ENCODE data around the gene FTO. TPM values are rescaled to one million over a fixed set of nuclear protein-coding genes. Genes with fewer than 3 reads are reported as not detected.

FTO gene
- total RNA-seq, 1 donor from 2014 or later = 110 TPM

DNA sequence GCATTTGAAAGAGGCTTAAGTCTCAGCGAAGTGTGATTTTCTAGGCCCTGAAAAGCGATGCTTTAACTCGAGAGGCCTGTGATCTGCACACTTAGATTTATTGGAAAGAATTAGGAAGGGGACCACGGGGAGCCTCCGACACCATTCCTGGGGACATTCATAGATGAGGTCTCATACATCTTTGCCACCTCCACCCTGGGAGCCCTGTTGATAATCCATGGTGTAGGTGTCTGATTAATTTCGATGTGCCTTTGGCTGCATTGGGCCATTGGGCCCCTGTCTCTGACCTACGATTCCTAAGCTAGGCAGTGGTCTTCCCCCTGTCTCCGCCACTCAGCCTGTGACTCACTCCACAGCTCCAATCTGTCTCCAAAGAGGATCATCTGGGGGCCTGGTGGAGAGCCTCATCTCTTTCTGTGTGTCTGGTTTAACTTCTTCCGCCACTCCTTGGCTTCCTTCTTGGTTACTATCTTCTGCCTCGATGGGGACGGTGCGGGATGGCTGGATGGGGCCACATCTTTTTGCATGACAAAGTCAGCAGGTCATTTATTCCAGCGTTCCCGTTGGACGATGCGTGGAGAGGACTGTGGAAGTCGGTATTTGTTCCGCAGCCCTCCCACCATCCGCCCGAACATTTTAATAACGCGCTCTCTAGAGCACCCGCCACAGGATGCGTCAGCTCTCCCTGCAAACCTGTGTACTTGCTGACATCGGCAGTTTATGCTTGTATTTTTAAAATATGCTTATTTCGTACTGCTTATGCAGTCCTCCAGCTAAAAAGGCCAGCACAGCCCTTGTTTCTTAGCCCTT, 473.3 kb downstream of the FTO start:
- no peak overlapping the region for H2AFZ ChIP-seq (replicated peaks)
- Mint-ChIP-seq H3K27ac (no peak overlapping the region), H3K4me1 (peaks cover 60% of the 10 kb centered on the region), H3K4me3 (no peak overlapping the region), H3K9me3 (no peaks in the 10 kb centered on the region), H3K36me3 (no peaks in the 10 kb centered on the region), H3K27me3 (ENCODE audit: insufficient read depth, low read depth) (no peaks in the 10 kb centered on the region)
- TF ChIP-seq, protein P1, sequence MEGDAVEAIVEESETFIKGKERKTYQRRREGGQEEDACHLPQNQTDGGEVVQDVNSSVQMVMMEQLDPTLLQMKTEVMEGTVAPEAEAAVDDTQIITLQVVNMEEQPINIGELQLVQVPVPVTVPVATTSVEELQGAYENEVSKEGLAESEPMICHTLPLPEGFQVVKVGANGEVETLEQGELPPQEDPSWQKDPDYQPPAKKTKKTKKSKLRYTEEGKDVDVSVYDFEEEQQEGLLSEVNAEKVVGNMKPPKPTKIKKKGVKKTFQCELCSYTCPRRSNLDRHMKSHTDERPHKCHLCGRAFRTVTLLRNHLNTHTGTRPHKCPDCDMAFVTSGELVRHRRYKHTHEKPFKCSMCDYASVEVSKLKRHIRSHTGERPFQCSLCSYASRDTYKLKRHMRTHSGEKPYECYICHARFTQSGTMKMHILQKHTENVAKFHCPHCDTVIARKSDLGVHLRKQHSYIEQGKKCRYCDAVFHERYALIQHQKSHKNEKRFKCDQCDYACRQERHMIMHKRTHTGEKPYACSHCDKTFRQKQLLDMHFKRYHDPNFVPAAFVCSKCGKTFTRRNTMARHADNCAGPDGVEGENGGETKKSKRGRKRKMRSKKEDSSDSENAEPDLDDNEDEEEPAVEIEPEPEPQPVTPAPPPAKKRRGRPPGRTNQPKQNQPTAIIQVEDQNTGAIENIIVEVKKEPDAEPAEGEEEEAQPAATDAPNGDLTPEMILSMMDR (IDR thresholded peaks at IDR 0.05) = no peak
- no peak for TF ChIP-seq EZH2 (IDR thresholded peaks at IDR 0.05)
- TF ChIP-seq EZH2phosphoT487 (IDR thresholded peaks at IDR 0.05) = no peak
- no peak overlapping the region for H3K4me2 ChIP-seq
- no peaks in the 10 kb centered on the region for H3K9me3 ChIP-seq (ENCODE audit: low read depth)
- H3F3A ChIP-seq (ENCODE audit: low read depth) = no peaks in the 10 kb centered on the region
- no peak overlapping the region for H3K9ac ChIP-seq
- H3K4me3 ChIP-seq = no peak overlapping the region
- H4K20me1 ChIP-seq (ENCODE audit: low read depth) = no peaks in the 10 kb centered on the region
- H3K79me2 ChIP-seq (ENCODE audit: low read depth) = no peaks in the 10 kb centered on the region
- DNase-seq (ENCODE audit: low spot score) = no peak
- H3K36me3 ChIP-seq = no peaks in the 10 kb centered on the region
- peaks cover 14% of the 10 kb centered on the region for H3K27me3 ChIP-seq
- H3K4me1 ChIP-seq = peaks cover 35% of the 10 kb centered on the region
- H3K27ac ChIP-seq = no peak overlapping the region

DNA sequence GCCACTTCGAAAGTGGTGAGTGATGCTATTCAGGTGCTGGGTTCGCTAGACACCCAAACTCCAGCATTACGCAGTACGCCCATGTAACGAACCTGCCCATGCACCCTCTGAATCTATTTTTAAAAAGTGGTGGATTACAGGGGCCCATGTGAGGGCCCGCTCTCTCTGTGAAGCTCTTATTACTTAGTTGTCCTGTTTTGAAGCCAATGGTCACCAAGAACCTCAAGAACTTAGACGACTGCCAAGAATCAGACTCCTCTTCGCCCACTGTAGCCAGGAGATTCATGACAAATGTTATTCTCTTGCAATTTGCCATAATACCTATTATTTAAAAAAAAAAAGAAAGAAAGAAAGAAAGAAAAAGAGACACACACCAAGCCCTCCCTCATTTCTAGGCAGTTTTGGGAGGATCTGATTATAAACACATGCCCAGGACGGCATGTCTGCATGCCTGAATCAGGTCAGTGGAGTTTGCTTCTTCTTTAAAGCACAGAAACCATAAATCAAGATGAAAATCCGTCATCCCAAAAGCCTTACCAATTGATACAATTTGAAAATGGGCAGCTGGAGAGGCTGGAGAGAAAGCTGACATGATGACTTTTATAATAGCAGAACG, 474.0 kb downstream of the FTO start:
- H3K9me3 Mint-ChIP-seq = no peaks in the 10 kb centered on the region
- no peaks in the 10 kb centered on the region for H3K79me2 ChIP-seq (ENCODE audit: low read depth)
- no peak overlapping the region for H2AFZ ChIP-seq (replicated peaks)
- no peak overlapping the region for H3K4me3 Mint-ChIP-seq
- H3F3A ChIP-seq (ENCODE audit: low read depth) = no peaks in the 10 kb centered on the region
- no peaks in the 10 kb centered on the region for H4K20me1 ChIP-seq (ENCODE audit: low read depth)
- no peak overlapping the region for H3K27ac ChIP-seq
- H3K36me3 ChIP-seq = no peaks in the 10 kb centered on the region
- H3K4me1 ChIP-seq = peaks cover 32% of the 10 kb centered on the region
- no peak for DNase-seq (ENCODE audit: low spot score)
- H3K9ac ChIP-seq = no peak overlapping the region
- H3K9me3 ChIP-seq (ENCODE audit: low read depth) = no peaks in the 10 kb centered on the region
- H3K4me3 ChIP-seq = no peak overlapping the region
- peaks cover 57% of the 10 kb centered on the region for H3K4me1 Mint-ChIP-seq
- H3K4me2 ChIP-seq = no peak overlapping the region
- H3K36me3 Mint-ChIP-seq = no peaks in the 10 kb centered on the region
- peak overlapping the region; percentile 18 for H3K27ac Mint-ChIP-seq
- no peak for TF ChIP-seq EZH2phosphoT487 (IDR thresholded peaks at IDR 0.05)
- TF ChIP-seq, protein P1 (IDR thresholded peaks at IDR 0.05) = no peak
- no peak for TF ChIP-seq EZH2 (IDR thresholded peaks at IDR 0.05)
- H3K27me3 Mint-ChIP-seq (ENCODE audit: insufficient read depth, low read depth) = no peaks in the 10 kb centered on the region
- peaks cover 14% of the 10 kb centered on the region for H3K27me3 ChIP-seq

DNA sequence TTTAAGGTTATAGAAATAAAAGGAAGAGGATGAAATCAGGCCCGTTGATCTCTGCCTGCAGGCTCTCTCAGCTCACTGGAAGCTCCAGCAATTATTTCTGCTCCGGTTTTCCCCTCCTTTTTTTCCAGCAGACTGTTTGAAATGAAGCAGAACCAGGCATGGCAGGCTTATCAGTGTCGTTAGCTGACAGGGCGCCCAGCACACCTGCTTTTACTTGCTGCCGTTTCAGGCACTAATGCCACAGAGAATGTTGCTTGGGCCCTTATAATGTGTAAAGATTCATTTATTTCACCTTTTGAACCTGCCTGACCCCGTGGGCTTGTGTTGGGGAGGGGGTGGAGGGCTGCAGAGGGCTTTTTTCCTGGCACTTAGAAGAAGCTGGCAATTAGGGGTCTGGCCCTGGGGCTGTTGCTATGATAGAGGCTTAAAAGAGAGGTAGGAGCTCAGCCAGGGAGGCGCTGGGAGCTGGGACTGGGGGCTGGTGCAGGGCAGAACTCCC, 474.6 kb downstream of the FTO start:
- Histone ChIP-seq H2AFZ (replicated peaks) (no peak overlapping the region), H3F3A (ENCODE audit: low read depth) (no peaks in the 10 kb centered on the region), H3K4me1 (peaks cover 29% of the 10 kb centered on the region), H4K20me1 (ENCODE audit: low read depth) (no peaks in the 10 kb centered on the region), H3K4me3 (no peak overlapping the region), H3K9me3 (ENCODE audit: low read depth) (no peaks in the 10 kb centered on the region), H3K4me2 (peak overlapping the region; percentile 31), H3K79me2 (ENCODE audit: low read depth) (no peaks in the 10 kb centered on the region), H3K27ac (no peak overlapping the region), H3K9ac (no peak overlapping the region), H3K27me3 (peaks cover 14% of the 10 kb centered on the region), H3K36me3 (no peaks in the 10 kb centered on the region)
- Mint-ChIP-seq H3K4me3 (no peak overlapping the region), H3K36me3 (no peaks in the 10 kb centered on the region), H3K4me1 (peaks cover 53% of the 10 kb centered on the region), H3K27ac (peak overlapping the region; percentile 9), H3K27me3 (ENCODE audit: insufficient read depth, low read depth) (no peaks in the 10 kb centered on the region), H3K9me3 (no peaks in the 10 kb centered on the region)
- peak; percentile 29 for DNase-seq (ENCODE audit: low spot score)
- TF ChIP-seq, protein P1 (IDR thresholded peaks at IDR 0.05) = no peak
- TF ChIP-seq EZH2 (IDR thresholded peaks at IDR 0.05) = no peak
- no peak for TF ChIP-seq EZH2phosphoT487 (IDR thresholded peaks at IDR 0.05)
